ENCODE data around the gene SMYD1. TPM values are rescaled to one million over a fixed set of nuclear protein-coding genes. Genes with fewer than 3 reads are reported as not detected.

SMYD1 gene
- total RNA-seq, 4 donors from 2014 or later: 4.2 to 26.1 (median 14.9) TPM

DNA sequence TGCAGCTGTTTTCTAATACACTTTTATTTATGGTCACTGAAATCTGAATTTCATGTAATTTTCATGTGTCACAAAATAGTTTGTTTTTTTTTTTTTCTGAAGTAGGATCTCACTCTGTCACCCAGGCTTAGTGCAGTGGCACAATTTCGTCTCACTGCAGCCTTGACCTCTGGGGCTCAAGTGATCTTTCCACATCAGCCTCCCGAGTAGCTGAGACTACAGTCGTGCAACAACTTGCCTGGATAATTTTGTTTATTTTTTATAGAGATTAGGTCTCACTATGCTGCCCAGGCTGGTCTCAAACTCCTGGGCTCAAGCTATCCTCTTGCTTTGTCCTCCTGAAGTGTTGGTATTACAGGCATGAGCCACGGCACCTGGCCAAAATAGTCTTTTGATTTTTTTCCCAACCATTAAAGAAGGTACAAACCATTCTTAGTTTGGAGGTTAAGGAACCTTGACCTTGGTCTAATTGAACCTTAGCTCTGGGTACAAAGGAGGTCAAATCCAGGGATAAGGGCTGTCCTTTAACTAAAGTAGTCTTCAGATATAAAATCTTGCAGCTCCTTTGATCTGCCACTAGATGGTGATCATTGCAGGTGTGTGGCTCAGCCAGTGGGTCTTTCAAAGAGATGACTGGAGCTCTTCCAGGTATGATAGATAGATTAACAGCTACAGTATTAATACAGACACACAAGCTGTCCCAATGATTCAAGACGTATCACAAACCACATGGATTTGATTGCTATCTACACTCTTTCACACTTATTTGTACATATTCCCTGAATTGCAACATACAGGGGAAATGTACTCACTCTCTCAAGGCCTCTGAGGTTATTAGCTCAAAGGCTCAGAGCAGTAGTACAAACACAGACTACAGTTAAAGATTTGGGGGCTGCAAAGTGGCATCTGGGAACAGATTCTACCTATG, 7.4 kb upstream of the SMYD1 start:
- no peak for DNase-seq (ENCODE audit: extremely low spot score)
- no peaks in the 10 kb centered on the region for H3K9me3 ChIP-seq
- no peak overlapping the region for H3K27ac ChIP-seq (replicated peaks in 1 of 4)
- WGBS: 48% methylated on average over 5 of the region's 5 CpGs
- H3K36me3 ChIP-seq: no peaks in the 10 kb centered on the region
- peaks cover 0 to 8% (median 6%) of the 10 kb centered on the region in 4 donors for H3K4me1 ChIP-seq
- no peak for TF ChIP-seq POLR2A (IDR thresholded peaks at IDR 0.05; ENCODE audit: low read depth)
- TF ChIP-seq, protein P1, sequence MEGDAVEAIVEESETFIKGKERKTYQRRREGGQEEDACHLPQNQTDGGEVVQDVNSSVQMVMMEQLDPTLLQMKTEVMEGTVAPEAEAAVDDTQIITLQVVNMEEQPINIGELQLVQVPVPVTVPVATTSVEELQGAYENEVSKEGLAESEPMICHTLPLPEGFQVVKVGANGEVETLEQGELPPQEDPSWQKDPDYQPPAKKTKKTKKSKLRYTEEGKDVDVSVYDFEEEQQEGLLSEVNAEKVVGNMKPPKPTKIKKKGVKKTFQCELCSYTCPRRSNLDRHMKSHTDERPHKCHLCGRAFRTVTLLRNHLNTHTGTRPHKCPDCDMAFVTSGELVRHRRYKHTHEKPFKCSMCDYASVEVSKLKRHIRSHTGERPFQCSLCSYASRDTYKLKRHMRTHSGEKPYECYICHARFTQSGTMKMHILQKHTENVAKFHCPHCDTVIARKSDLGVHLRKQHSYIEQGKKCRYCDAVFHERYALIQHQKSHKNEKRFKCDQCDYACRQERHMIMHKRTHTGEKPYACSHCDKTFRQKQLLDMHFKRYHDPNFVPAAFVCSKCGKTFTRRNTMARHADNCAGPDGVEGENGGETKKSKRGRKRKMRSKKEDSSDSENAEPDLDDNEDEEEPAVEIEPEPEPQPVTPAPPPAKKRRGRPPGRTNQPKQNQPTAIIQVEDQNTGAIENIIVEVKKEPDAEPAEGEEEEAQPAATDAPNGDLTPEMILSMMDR (IDR thresholded peaks at IDR 0.05): peak; percentile 69 to 84 (median 74)
- H3K4me3 ChIP-seq: no peak overlapping the region
- H3K27me3 ChIP-seq: no peaks in the 10 kb centered on the region
- intact Hi-C loops (cut with DNase I): no loop called here

DNA sequence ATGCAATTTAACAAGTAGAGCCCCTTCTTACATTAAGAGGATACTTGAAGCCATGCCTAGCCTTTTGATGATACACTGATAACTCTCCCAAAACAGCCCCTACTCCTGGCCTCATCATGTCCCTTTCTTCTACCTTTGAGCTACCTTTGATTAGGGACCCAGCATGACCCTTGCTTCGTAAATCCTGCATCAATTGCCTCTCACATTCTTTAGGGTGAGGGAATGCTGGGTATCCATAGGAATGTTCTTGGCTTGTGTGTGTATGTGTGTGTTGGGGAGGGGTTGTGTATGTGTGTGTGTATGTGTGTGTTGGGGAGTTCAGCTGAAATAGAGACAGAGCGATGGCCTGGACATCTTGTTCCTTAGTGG, 6.7 kb upstream of the SMYD1 start:
- no peak for DNase-seq (ENCODE audit: extremely low spot score)
- H3K4me1 ChIP-seq: peaks cover 0 to 7% (median 5%) of the 10 kb centered on the region in 4 donors
- TF ChIP-seq POLR2AphosphoS5 (IDR thresholded peaks at IDR 0.05): no peak
- no peak for TF ChIP-seq POLR2A (IDR thresholded peaks at IDR 0.05; ENCODE audit: low read depth)
- TF ChIP-seq, protein P1 (IDR thresholded peaks at IDR 0.05): no peak
- no peak for TF ChIP-seq EP300 (IDR thresholded peaks at IDR 0.05)
- H3K27me3 ChIP-seq: no peaks in the 10 kb centered on the region
- 78% methylated on average over 2 of the region's 2 CpGs for WGBS
- no peak overlapping the region for H3K4me3 ChIP-seq
- no peaks in the 10 kb centered on the region for H3K36me3 ChIP-seq
- H3K9me3 ChIP-seq: no peaks in the 10 kb centered on the region
- intact Hi-C loops (cut with DNase I): no loop called here
- no peak overlapping the region for H3K27ac ChIP-seq (replicated peaks in 1 of 4)

DNA sequence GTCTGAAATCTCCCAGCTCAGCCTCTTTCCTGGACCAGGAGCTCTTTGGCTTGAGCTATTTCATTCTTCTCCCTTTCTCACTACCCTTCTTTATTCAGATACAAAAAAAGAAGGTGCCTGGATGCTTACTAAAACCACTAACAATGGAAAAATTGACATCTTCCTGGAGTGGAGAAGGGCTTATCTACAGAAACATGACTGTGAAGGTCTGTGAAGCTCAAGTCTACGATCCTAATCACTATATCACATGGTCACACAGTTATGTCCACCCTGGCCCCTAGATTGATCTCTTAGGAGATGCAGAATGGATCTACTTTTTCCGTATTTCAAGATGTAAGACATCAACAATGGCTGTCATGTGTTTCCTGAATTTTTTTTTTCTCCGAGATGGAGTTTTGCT, 6.3 kb upstream of the SMYD1 start:
- no peaks in the 10 kb centered on the region for H3K9me3 ChIP-seq
- peaks cover 0 to 3% (median under 1%) of the 10 kb centered on the region in 4 donors for H3K4me1 ChIP-seq
- no peaks in the 10 kb centered on the region for H3K27me3 ChIP-seq
- no peak overlapping the region for H3K4me3 ChIP-seq
- no peaks in the 10 kb centered on the region for H3K36me3 ChIP-seq
- WGBS: 86% methylated on average over 3 of the region's 3 CpGs
- TF ChIP-seq EP300 (IDR thresholded peaks at IDR 0.05) (no peak), POLR2AphosphoS5 (IDR thresholded peaks at IDR 0.05) (no peak), POLR2A (IDR thresholded peaks at IDR 0.05; ENCODE audit: low read depth) (no peak)
- TF ChIP-seq, protein P1 (IDR thresholded peaks at IDR 0.05): no peak
- H3K27ac ChIP-seq (replicated peaks in 1 of 4): no peak overlapping the region
- DNase-seq (ENCODE audit: extremely low spot score): no peak
- intact Hi-C loops (cut with DNase I): no loop called here

DNA sequence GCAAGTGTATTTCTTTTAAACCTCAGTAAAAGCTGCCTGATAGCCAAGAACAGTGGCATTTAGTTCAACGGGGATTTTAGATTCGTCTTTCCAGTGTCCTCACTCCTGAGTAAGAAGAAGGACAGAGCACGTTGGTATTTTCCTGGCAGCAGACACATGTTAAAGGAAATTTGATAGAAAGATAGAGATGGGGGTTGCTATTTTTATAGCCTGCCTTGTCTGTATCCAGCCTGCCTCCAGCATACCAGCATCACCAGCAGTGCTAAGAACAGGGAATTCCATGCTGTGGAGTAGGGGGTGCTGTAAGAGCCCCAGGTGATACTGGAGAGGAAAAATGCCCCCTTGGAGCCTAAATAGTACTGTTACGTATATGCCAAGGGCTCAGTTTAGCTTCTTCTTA, 1.1 kb upstream of the SMYD1 start:
- Histone ChIP-seq H3K4me1 (peaks cover 0 to 4% (median 0%) of the 10 kb centered on the region in 4 donors), H3K4me3 (no peak overlapping the region), H3K27ac (replicated peaks in 1 of 4) (peak overlapping the region in 2 of 4 donors; percentile 39 to 72), H3K27me3 (peaks cover 0 to 8% (median 0%) of the 10 kb centered on the region in 4 donors), H3K9me3 (no peaks in the 10 kb centered on the region), H3K36me3 (no peaks in the 10 kb centered on the region)
- intact Hi-C loops (cut with DNase I): no loop called here
- no peak for TF ChIP-seq EP300 (IDR thresholded peaks at IDR 0.05)
- TF ChIP-seq, protein P1 (IDR thresholded peaks at IDR 0.05): no peak
- TF ChIP-seq POLR2A (IDR thresholded peaks at IDR 0.05; ENCODE audit: low read depth): no peak
- TF ChIP-seq POLR2AphosphoS5 (IDR thresholded peaks at IDR 0.05): no peak
- DNase-seq (ENCODE audit: extremely low spot score): no peak
- 46% methylated on average over 4 of the region's 4 CpGs for WGBS

All from esophagus muscularis mucosa (tissue), 4 donors.